Measurements from ENCODE around the gene C3orf20. TPM values are rescaled to one million over a fixed set of nuclear protein-coding genes. Genes with fewer than 3 reads are reported as not detected.

C3orf20 gene
- total and polyA plus RNA-seq, 7 experiments from 2014 or later: 0.05 to 0.81 (median 0.29) TPM; not detected in 1

GRCh38 chr3:14766428-14767244 is 91.7 kb downstream of the C3orf20 start:
- no peak for DNase-seq
- POLR2A ChIA-PET: no interaction called here

GRCh38 chr3:14767245-14768051 is 92.5 kb downstream of the C3orf20 start:
- no peak overlapping the region for H3K27ac Mint-ChIP-seq
- no peak for DNase-seq
- Histone ChIP-seq H3K27ac (ENCODE audit: low read depth, low read length) (no peak overlapping the region), H3K4me1 (ENCODE audit: control insufficient read depth in 2 of 2, insufficient read depth in 2 of 2, low read length in 2 of 2) (no peaks in the 10 kb centered on the region), H3K27me3 (ENCODE audit: control insufficient read depth in 2 of 2, insufficient read depth in 2 of 2, low read length in 2 of 2) (no peaks in the 10 kb centered on the region), H3K9me3 (ENCODE audit: control insufficient read depth in 2 of 3, low read length in 3 of 3) (no peaks in the 10 kb centered on the region), H3K4me3 (ENCODE audit: low read length) (no peak overlapping the region), H3K36me3 (ENCODE audit: control insufficient read depth in 2 of 3, insufficient read depth in 3 of 3, low read length in 3 of 3) (no peaks in the 10 kb centered on the region)
- no peak for ATAC-seq
- POLR2A ChIA-PET: no interaction called here
- H3K36me3 Mint-ChIP-seq: peaks cover 0 to 3% (median 0%) of the 10 kb centered on the region in 5 donors
- intact Hi-C loops (cut with micrococcal nuclease): loop anchor here in 1 of 2 donors (10.0 kb wide), 1 partner anchor 1043 kb away; no protein-coding TSS in a partner anchor
- CTCF ChIA-PET: no interaction called here
- peaks cover 0 to 2% (median 0%) of the 10 kb centered on the region in 11 donors for H3K9me3 Mint-ChIP-seq
- peaks cover 0 to 3% (median 0%) of the 10 kb centered on the region in 5 donors for H3K27me3 Mint-ChIP-seq
- H3K4me3 Mint-ChIP-seq: no peak overlapping the region
- H3K4me1 Mint-ChIP-seq: peaks cover 0 to 3% (median 0%) of the 10 kb centered on the region in 7 donors

More at GRCh38 chr3:14766428-14767244, 91.7 kb downstream of the C3orf20 start:
- H3K36me3 Mint-ChIP-seq: peaks cover 0 to 3% (median 0%) of the 10 kb centered on the region in 5 donors
- no peak overlapping the region for H3K27ac Mint-ChIP-seq
- H3K4me1 ChIP-seq (ENCODE audit: control insufficient read depth in 2 of 2, insufficient read depth in 2 of 2, low read length in 2 of 2): no peaks in the 10 kb centered on the region
- H3K9me3 Mint-ChIP-seq: peaks cover 0 to 2% (median 0%) of the 10 kb centered on the region in 11 donors
- ATAC-seq: no peak
- H3K9me3 ChIP-seq (ENCODE audit: control insufficient read depth in 2 of 3, low read length in 3 of 3): no peaks in the 10 kb centered on the region
- H3K36me3 ChIP-seq (ENCODE audit: control insufficient read depth in 2 of 3, insufficient read depth in 3 of 3, low read length in 3 of 3): no peaks in the 10 kb centered on the region
- no peak overlapping the region for H3K4me3 ChIP-seq (ENCODE audit: low read length)
- H3K4me3 Mint-ChIP-seq: no peak overlapping the region
- H3K27ac ChIP-seq (ENCODE audit: low read depth, low read length): no peak overlapping the region
- CTCF ChIA-PET: no interaction called here
- H3K27me3 Mint-ChIP-seq: peaks cover 0 to 4% (median 0%) of the 10 kb centered on the region in 5 donors
- no peaks in the 10 kb centered on the region for H3K27me3 ChIP-seq (ENCODE audit: control insufficient read depth in 2 of 2, insufficient read depth in 2 of 2, low read length in 2 of 2)
- peaks cover 0 to 3% (median 0%) of the 10 kb centered on the region in 7 donors for H3K4me1 Mint-ChIP-seq
- intact Hi-C loops (cut with micrococcal nuclease): loop anchor here in 1 of 2 donors (10.0 kb wide), 1 partner anchor 1042 kb away; no protein-coding TSS in a partner anchor

GRCh38 chr3:14768182-14768790 is 93.3 kb downstream of the C3orf20 start:
- Histone ChIP-seq H3K4me1 (ENCODE audit: control insufficient read depth in 2 of 2, insufficient read depth in 2 of 2, low read length in 2 of 2) (no peaks in the 10 kb centered on the region), H3K27me3 (ENCODE audit: control insufficient read depth in 2 of 2, insufficient read depth in 2 of 2, low read length in 2 of 2) (no peaks in the 10 kb centered on the region), H3K27ac (ENCODE audit: low read depth, low read length) (no peak overlapping the region), H3K36me3 (ENCODE audit: control insufficient read depth in 2 of 3, insufficient read depth in 3 of 3, low read length in 3 of 3) (no peaks in the 10 kb centered on the region), H3K4me3 (ENCODE audit: low read length) (no peak overlapping the region), H3K9me3 (ENCODE audit: control insufficient read depth in 2 of 3, low read length in 3 of 3) (no peaks in the 10 kb centered on the region)
- H3K4me1 Mint-ChIP-seq: peaks cover 0 to 3% (median 0%) of the 10 kb centered on the region in 7 donors
- H3K9me3 Mint-ChIP-seq: no peaks in the 10 kb centered on the region
- H3K27me3 Mint-ChIP-seq: no peaks in the 10 kb centered on the region
- DNase-seq (no peak), ATAC-seq (no peak)
- no peak overlapping the region for H3K4me3 Mint-ChIP-seq
- CTCF ChIA-PET: interaction anchor here (0.6 kb wide), 1 partner anchor 152 kb away, joined by 3 read pairs; no protein-coding TSS in a partner anchor
- H3K36me3 Mint-ChIP-seq: no peaks in the 10 kb centered on the region
- no peak overlapping the region for H3K27ac Mint-ChIP-seq
- POLR2A ChIA-PET: no interaction called here
- intact Hi-C loops (cut with micrococcal nuclease): loop anchor here in 1 of 2 donors (10.0 kb wide), 1 partner anchor 1043 kb away; no protein-coding TSS in a partner anchor

- CTCF ChIA-PET: no interaction called here
- peaks cover 0 to 3% (median 0%) of the 10 kb centered on the region in 7 donors for H3K4me1 Mint-ChIP-seq
- no peaks in the 10 kb centered on the region for H3K36me3 Mint-ChIP-seq
- no peaks in the 10 kb centered on the region for H3K27me3 Mint-ChIP-seq
- no peak overlapping the region for H3K4me3 ChIP-seq (ENCODE audit: low read length)
- H3K4me3 Mint-ChIP-seq: no peak overlapping the region
- H3K27me3 ChIP-seq (ENCODE audit: control insufficient read depth in 2 of 2, insufficient read depth in 2 of 2, low read length in 2 of 2): no peaks in the 10 kb centered on the region
- H3K36me3 ChIP-seq (ENCODE audit: control insufficient read depth in 2 of 3, insufficient read depth in 3 of 3, low read length in 3 of 3): no peaks in the 10 kb centered on the region
- no peaks in the 10 kb centered on the region for H3K9me3 ChIP-seq (ENCODE audit: control insufficient read depth in 2 of 3, low read length in 3 of 3)
- DNase-seq (no peak), ATAC-seq (no peak)
- intact Hi-C loops (cut with micrococcal nuclease): loop anchor here in 1 of 2 donors (10.0 kb wide), 1 partner anchor 1044 kb away; no protein-coding TSS in a partner anchor
- H3K9me3 Mint-ChIP-seq: no peaks in the 10 kb centered on the region
- POLR2A ChIA-PET: no interaction called here
- H3K27ac Mint-ChIP-seq: peak overlapping the region in 1 of 9 donors; percentile 0
- H3K27ac ChIP-seq (ENCODE audit: low read depth, low read length): no peak overlapping the region
- no peaks in the 10 kb centered on the region for H3K4me1 ChIP-seq (ENCODE audit: control insufficient read depth in 2 of 2, insufficient read depth in 2 of 2, low read length in 2 of 2)
Observed at GRCh38 chr3:14768881-14769280, 93.9 kb downstream of the C3orf20 start.

DNA sequence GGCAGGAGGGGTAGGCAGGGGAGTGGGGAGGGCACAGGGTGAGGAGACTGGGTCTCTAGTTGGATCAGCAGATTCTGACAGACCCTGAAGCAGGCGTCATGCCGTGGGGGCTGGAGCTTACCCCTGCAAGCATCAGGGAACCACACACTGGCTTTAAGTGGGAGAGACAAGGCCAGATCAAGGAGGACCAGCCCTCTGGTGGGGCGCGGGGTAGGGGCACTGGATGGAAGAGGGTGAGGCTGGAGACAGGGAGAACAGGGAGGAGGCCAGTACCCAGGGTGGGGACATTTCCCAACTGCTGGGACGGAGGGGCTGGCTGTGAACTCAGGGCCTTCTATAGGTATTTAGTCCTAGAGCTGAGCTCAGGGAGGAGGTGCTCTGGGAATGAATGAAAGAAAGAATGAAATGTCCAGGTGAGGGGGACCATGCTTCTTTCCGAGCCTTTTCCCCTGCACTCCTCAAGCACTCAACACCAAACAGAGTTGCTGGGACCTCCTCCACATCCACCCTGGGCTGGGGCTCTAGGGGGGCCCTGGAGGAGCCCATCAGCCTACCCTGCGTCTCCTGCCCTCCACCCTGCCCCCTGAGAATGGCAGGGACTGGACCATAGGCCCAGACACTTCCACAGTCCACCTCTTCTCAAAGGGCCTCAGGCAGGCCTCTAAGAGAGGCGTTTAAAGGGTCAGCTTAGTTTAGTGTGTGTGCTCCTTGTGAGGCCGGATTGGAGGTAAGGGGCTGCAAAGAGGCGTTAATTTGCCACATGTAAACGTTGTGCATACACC is 94.8 kb downstream of the C3orf20 start:
- Mint-ChIP-seq H3K27me3 (no peaks in the 10 kb centered on the region), H3K27ac (no peak overlapping the region), H3K4me3 (no peak overlapping the region), H3K9me3 (no peaks in the 10 kb centered on the region), H3K36me3 (no peaks in the 10 kb centered on the region), H3K4me1 (peaks cover 0 to 3% (median 0%) of the 10 kb centered on the region in 7 donors)
- ChIA-PET POLR2A (no interaction called here), CTCF (interaction anchor here (0.7 kb wide), 1 partner anchor 333 kb away, joined by 3 read pairs; no protein-coding TSS in a partner anchor)
- ATAC-seq: no peak
- no peak overlapping the region for H3K27ac ChIP-seq (ENCODE audit: low read depth, low read length)
- H3K4me1 ChIP-seq (ENCODE audit: control insufficient read depth in 2 of 2, insufficient read depth in 2 of 2, low read length in 2 of 2): no peaks in the 10 kb centered on the region
- H3K27me3 ChIP-seq (ENCODE audit: control insufficient read depth in 2 of 2, insufficient read depth in 2 of 2, low read length in 2 of 2): no peaks in the 10 kb centered on the region
- H3K4me3 ChIP-seq (ENCODE audit: low read length): no peak overlapping the region
- no peaks in the 10 kb centered on the region for H3K36me3 ChIP-seq (ENCODE audit: control insufficient read depth in 2 of 3, insufficient read depth in 3 of 3, low read length in 3 of 3)
- H3K9me3 ChIP-seq (ENCODE audit: control insufficient read depth in 2 of 3, low read length in 3 of 3): no peaks in the 10 kb centered on the region
- intact Hi-C loops (cut with micrococcal nuclease): loop anchor here in 1 of 2 donors (10.0 kb wide), 1 partner anchor 1045 kb away; no protein-coding TSS in a partner anchor
- no peak for DNase-seq

DNA sequence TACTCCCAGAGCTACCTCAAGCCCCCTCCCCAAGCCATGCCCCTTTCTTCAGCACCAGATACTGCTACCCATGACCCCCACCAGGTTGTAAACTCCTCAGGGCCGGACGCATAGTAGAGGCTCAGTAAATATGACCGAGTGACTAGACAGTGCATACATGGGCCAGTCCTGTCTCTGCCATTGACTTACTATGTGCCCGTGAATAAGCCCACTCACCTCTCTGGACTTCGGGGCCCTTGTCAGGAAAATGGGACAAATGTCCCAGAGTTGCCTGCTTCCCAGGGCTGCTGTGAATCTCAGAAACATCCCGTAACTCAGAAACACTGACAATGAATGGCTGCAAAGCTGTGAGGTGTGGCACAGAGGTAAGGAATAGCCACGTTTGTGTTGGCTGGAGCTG is 95.7 kb downstream of the C3orf20 start:
- Mint-ChIP-seq H3K9me3 (no peaks in the 10 kb centered on the region), H3K27ac (no peak overlapping the region), H3K4me1 (peaks cover 0 to 1% (median 0%) of the 10 kb centered on the region in 7 donors), H3K27me3 (no peaks in the 10 kb centered on the region), H3K36me3 (no peaks in the 10 kb centered on the region), H3K4me3 (no peak overlapping the region)
- ChIA-PET POLR2A (no interaction called here), CTCF (no interaction called here)
- no peaks in the 10 kb centered on the region for H3K9me3 ChIP-seq (ENCODE audit: control insufficient read depth in 2 of 3, low read length in 3 of 3)
- H3K4me3 ChIP-seq (ENCODE audit: low read length): no peak overlapping the region
- ATAC-seq (no peak), DNase-seq (no peak)
- no peak overlapping the region for H3K27ac ChIP-seq (ENCODE audit: low read depth, low read length)
- H3K27me3 ChIP-seq (ENCODE audit: control insufficient read depth in 2 of 2, insufficient read depth in 2 of 2, low read length in 2 of 2): no peaks in the 10 kb centered on the region
- no peaks in the 10 kb centered on the region for H3K4me1 ChIP-seq (ENCODE audit: control insufficient read depth in 2 of 2, insufficient read depth in 2 of 2, low read length in 2 of 2)
- intact Hi-C loops (cut with micrococcal nuclease): no loop called here
- H3K36me3 ChIP-seq (ENCODE audit: control insufficient read depth in 2 of 3, insufficient read depth in 3 of 3, low read length in 3 of 3): no peaks in the 10 kb centered on the region

Measured in naive thymus-derived CD4-positive, alpha-beta T cell (primary cell).